ENCODE measurements around the gene PRMT5.

The PRMT5 gene

DNA sequence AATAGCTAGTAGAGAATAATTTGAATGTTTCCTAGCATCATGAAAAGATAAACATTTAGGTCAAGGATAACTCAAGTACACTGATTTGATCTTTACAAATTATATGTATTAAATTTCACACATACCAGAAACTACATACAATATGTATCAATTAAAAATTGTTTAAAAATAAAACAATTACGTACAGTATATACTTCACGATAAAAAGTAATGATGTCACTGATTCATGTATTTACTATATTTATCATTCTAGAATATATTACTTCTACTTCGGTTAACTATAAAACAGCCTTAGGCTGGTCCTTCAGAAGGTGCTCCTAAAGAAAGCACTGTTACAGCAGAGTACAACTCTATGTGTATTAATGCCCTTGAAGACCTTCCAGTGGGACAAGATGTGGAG is 21.7 kb downstream of the PRMT5 start:
- TF ChIP-seq CEBPB (IDR thresholded peaks at IDR 0.05) (no peak), EGR1 (IDR thresholded peaks at IDR 0.05) (no peak), EP300 (IDR thresholded peaks at IDR 0.05; ENCODE audit: borderline replicate concordance) (no peak), TCF12 (IDR thresholded peaks at IDR 0.05; ENCODE audit: low read depth) (no peak), NFIC (IDR thresholded peaks at IDR 0.05) (no peak), CREB1 (IDR thresholded peaks at IDR 0.05; ENCODE audit: low read depth) (no peak), TEAD4 (IDR thresholded peaks at IDR 0.05) (no peak), TAF1 (IDR thresholded peaks at IDR 0.05; ENCODE audit: low read depth) (no peak), RAD21 (IDR thresholded peaks at IDR 0.05; ENCODE audit: low read depth) (no peak), YY1 (IDR thresholded peaks at IDR 0.05; ENCODE audit: low read depth) (no peak), ZBTB7A (IDR thresholded peaks at IDR 0.05; ENCODE audit: low read depth) (no peak), FOXM1 (IDR thresholded peaks at IDR 0.05; ENCODE audit: borderline replicate concordance, low read depth) (no peak)
- TF ChIP-seq, protein P1, sequence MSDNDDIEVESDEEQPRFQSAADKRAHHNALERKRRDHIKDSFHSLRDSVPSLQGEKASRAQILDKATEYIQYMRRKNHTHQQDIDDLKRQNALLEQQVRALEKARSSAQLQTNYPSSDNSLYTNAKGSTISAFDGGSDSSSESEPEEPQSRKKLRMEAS (IDR thresholded peaks at IDR 0.05) = no peak
- TF ChIP-seq, protein P2, sequence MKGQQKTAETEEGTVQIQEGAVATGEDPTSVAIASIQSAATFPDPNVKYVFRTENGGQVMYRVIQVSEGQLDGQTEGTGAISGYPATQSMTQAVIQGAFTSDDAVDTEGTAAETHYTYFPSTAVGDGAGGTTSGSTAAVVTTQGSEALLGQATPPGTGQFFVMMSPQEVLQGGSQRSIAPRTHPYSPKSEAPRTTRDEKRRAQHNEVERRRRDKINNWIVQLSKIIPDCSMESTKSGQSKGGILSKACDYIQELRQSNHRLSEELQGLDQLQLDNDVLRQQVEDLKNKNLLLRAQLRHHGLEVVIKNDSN (IDR thresholded peaks at IDR 0.05) = no peak
- TF ChIP-seq, protein P3, sequence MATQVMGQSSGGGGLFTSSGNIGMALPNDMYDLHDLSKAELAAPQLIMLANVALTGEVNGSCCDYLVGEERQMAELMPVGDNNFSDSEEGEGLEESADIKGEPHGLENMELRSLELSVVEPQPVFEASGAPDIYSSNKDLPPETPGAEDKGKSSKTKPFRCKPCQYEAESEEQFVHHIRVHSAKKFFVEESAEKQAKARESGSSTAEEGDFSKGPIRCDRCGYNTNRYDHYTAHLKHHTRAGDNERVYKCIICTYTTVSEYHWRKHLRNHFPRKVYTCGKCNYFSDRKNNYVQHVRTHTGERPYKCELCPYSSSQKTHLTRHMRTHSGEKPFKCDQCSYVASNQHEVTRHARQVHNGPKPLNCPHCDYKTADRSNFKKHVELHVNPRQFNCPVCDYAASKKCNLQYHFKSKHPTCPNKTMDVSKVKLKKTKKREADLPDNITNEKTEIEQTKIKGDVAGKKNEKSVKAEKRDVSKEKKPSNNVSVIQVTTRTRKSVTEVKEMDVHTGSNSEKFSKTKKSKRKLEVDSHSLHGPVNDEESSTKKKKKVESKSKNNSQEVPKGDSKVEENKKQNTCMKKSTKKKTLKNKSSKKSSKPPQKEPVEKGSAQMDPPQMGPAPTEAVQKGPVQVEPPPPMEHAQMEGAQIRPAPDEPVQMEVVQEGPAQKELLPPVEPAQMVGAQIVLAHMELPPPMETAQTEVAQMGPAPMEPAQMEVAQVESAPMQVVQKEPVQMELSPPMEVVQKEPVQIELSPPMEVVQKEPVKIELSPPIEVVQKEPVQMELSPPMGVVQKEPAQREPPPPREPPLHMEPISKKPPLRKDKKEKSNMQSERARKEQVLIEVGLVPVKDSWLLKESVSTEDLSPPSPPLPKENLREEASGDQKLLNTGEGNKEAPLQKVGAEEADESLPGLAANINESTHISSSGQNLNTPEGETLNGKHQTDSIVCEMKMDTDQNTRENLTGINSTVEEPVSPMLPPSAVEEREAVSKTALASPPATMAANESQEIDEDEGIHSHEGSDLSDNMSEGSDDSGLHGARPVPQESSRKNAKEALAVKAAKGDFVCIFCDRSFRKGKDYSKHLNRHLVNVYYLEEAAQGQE (IDR thresholded peaks at IDR 0.05; ENCODE audit: low read depth) = no peak

DNA sequence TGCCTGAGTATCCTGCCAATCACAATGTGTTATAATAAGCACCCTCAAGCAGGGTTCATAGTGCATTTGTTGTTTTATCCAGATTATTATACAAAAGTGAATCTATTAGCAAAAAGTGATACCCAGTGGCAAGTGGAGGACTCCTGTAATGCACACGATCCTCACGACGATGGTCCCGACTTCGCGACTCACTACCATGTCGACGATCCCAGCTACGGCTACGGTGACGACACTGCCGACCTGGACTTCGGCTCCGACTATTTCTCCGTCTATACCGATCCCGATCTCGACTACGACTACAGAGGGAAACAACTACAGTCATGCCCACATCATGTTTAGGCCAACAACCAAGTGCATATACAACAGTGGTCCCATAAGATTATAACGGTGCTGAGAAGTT is 23.1 kb downstream of the PRMT5 start:
- TF ChIP-seq, protein P1 (IDR thresholded peaks at IDR 0.05) = no peak
- TF ChIP-seq, protein P2 (IDR thresholded peaks at IDR 0.05) = no peak
- TF ChIP-seq YY1 (IDR thresholded peaks at IDR 0.05; ENCODE audit: low read depth) = no peak
- no peak for TF ChIP-seq ZBTB7A (IDR thresholded peaks at IDR 0.05; ENCODE audit: low read depth)
- no peak for TF ChIP-seq CEBPB (IDR thresholded peaks at IDR 0.05)
- no peak for TF ChIP-seq EP300 (IDR thresholded peaks at IDR 0.05; ENCODE audit: borderline replicate concordance)
- no peak for TF ChIP-seq NFIC (IDR thresholded peaks at IDR 0.05)
- TF ChIP-seq FOXM1 (IDR thresholded peaks at IDR 0.05; ENCODE audit: borderline replicate concordance, low read depth) = no peak
- no peak for TF ChIP-seq TAF1 (IDR thresholded peaks at IDR 0.05; ENCODE audit: low read depth)
- no peak for TF ChIP-seq TCF12 (IDR thresholded peaks at IDR 0.05; ENCODE audit: low read depth)
- no peak for TF ChIP-seq RAD21 (IDR thresholded peaks at IDR 0.05; ENCODE audit: low read depth)

DNA sequence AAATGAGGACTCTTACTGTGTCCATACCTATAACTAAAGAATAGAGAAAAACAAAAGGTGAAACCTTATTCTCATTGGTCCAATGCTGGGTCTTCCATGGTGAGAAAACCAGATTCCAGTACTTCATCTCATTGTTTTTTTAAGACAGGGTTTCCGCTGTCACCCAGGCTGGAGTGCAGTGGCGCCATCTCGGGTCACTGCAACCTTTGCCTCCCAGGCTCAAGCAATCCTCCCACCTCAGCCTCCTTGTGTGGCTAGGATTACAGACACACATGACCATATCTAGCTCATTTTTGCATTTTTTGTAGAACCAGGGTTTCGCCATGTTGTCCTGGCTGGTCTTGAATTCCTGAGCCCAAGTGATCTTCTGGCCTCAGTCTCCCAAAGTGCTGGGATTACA is 23.5 kb downstream of the PRMT5 start:
- TF ChIP-seq TCF12 (IDR thresholded peaks at IDR 0.05; ENCODE audit: low read depth) = no peak
- no peak for TF ChIP-seq CREB1 (IDR thresholded peaks at IDR 0.05; ENCODE audit: low read depth)
- TF ChIP-seq RAD21 (IDR thresholded peaks at IDR 0.05; ENCODE audit: low read depth) = no peak
- TF ChIP-seq FOXM1 (IDR thresholded peaks at IDR 0.05; ENCODE audit: borderline replicate concordance, low read depth) = no peak
- TF ChIP-seq EGR1 (IDR thresholded peaks at IDR 0.05) = no peak
- no peak for TF ChIP-seq NFIC (IDR thresholded peaks at IDR 0.05)
- TF ChIP-seq, protein P1 (IDR thresholded peaks at IDR 0.05) = no peak
- no peak for TF ChIP-seq YY1 (IDR thresholded peaks at IDR 0.05; ENCODE audit: low read depth)
- TF ChIP-seq EP300 (IDR thresholded peaks at IDR 0.05; ENCODE audit: borderline replicate concordance) = no peak
- TF ChIP-seq, protein P2 (IDR thresholded peaks at IDR 0.05) = no peak
- TF ChIP-seq CEBPB (IDR thresholded peaks at IDR 0.05) = no peak
- TF ChIP-seq, protein P3 (IDR thresholded peaks at IDR 0.05; ENCODE audit: low read depth) = no peak
- TF ChIP-seq ZBTB7A (IDR thresholded peaks at IDR 0.05; ENCODE audit: low read depth) = no peak
- TF ChIP-seq TEAD4 (IDR thresholded peaks at IDR 0.05) = no peak
- TF ChIP-seq TAF1 (IDR thresholded peaks at IDR 0.05; ENCODE audit: low read depth) = no peak

DNA sequence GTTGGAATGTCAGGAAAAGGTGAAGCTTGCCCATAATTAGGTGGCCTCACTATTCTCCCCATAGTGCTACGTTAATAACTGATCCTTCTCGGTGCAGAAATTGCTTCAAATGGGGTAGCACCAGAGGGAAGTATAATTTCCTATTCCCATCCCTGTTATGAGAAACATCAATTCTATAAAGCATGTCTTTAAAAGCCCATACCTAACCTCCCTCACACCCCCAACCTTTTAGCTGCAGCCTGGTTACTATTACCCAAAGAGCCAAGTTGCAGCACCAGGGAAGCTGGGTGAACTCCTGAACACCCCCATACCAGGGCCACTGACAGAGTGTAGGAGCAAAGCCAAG is 25.5 kb downstream of the PRMT5 start:
- TF ChIP-seq, protein P3 (IDR thresholded peaks at IDR 0.05; ENCODE audit: low read depth) = no peak
- no peak for TF ChIP-seq TAF1 (IDR thresholded peaks at IDR 0.05; ENCODE audit: low read depth)
- TF ChIP-seq CREB1 (IDR thresholded peaks at IDR 0.05; ENCODE audit: low read depth) = no peak
- no peak for TF ChIP-seq YY1 (IDR thresholded peaks at IDR 0.05; ENCODE audit: low read depth)
- TF ChIP-seq, protein P2 (IDR thresholded peaks at IDR 0.05) = no peak
- no peak for TF ChIP-seq NFIC (IDR thresholded peaks at IDR 0.05)
- TF ChIP-seq CEBPB (IDR thresholded peaks at IDR 0.05) = no peak
